ENCODE measurements around the gene FMN2. TPM values are rescaled to one million over a fixed set of nuclear protein-coding genes. Genes with fewer than 3 reads are reported as not detected.
A peak's percentile ranks its signal among the peaks of the same experiment; 100 is the strongest.

Gene FMN2
- 10 to 100 TPM; 26.9 to 27.2 TPM for total RNA-seq
- 15.9 TPM for polyA plus RNA-seq (2013, experiment 1 of 2)
- polyA plus RNA-seq (2013, experiment 2 of 2) = 17.4 TPM
- long read RNA-seq, experiment 1, partial matches to known transcripts = 4 of 9 reads
- long read RNA-seq, experiment 1, other reads (novel, unspliced or antisense) = 5 of 9 reads
- long read RNA-seq, experiment 2, partial matches to known transcripts = 14 of 38 reads
- long read RNA-seq, experiment 2, other reads (novel, unspliced or antisense) = 24 of 38 reads
- long read RNA-seq, experiment 3, partial matches to known transcripts = 0 of 3 reads
- long read RNA-seq, experiment 3, other reads (novel, unspliced or antisense) = 3 of 3 reads
- long read RNA-seq, experiment 4, partial matches to known transcripts = 0 of 4 reads
- long read RNA-seq, experiment 4, other reads (novel, unspliced or antisense) = 4 of 4 reads

DNA sequence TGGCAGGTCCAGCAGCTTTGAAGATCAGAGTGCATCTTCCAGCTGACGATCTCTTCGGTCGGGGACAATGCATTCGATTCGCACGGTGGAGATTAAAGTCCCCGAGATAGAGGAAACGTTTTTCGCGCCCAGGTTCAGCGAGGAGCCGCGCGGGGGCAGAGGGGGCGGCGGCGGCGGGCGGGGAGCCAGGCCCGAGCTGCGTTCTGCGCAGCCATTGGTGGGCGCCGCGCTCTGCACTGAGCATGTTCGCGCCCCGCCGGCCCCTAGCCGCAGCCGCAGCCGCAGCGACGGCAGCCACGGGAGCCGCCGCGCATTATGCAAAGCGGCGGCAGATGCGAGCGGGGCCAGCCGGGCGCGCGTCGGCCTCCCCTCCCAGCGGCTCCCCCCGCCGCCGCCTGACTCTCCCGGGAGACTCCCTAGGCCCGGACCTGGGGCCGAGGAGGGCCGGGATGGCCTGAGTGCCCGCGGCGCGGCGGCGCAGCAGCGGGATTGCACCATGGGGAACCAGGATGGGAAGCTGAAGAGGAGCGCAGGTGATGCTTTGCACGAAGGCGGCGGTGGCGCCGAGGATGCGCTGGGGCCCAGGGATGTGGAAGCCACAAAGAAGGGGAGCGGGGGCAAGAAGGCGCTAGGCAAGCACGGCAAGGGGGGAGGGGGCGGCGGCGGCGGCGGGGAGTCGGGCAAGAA, at the start of gene FMN2:
Gene FMN2 (plus strand): TSS at position 270 of the 687 bp plus-strand sequence. CDS start 227 bp downstream, at position 497.
- Histone ChIP-seq H3K36me3 (ENCODE audit: control insufficient read depth, insufficient read depth, low read length) (peaks cover 15% of the 10 kb centered on the region), H3K4me1 (ENCODE audit: control insufficient read depth, insufficient read depth, low read length) (peaks cover 5% of the 10 kb centered on the region), H3K4me3 (ENCODE audit: low read length) (peak within 1 kb of the TSS; percentile 90), H3K27me3 (ENCODE audit: control insufficient read depth, insufficient read depth, low read length, poor library complexity, severe bottlenecking) (no peaks in the 10 kb centered on the region), H3K27ac (ENCODE audit: low read depth, low read length) (peak within 1 kb of the TSS; percentile 79), H3K9me3 (ENCODE audit: control insufficient read depth, low read length) (no peaks in the 10 kb centered on the region), H3K9ac (ENCODE audit: extremely low read depth, low read length, poor library complexity, severe bottlenecking) (peak within 1 kb of the TSS; percentile 50)
- TF ChIP-seq, protein P1, sequence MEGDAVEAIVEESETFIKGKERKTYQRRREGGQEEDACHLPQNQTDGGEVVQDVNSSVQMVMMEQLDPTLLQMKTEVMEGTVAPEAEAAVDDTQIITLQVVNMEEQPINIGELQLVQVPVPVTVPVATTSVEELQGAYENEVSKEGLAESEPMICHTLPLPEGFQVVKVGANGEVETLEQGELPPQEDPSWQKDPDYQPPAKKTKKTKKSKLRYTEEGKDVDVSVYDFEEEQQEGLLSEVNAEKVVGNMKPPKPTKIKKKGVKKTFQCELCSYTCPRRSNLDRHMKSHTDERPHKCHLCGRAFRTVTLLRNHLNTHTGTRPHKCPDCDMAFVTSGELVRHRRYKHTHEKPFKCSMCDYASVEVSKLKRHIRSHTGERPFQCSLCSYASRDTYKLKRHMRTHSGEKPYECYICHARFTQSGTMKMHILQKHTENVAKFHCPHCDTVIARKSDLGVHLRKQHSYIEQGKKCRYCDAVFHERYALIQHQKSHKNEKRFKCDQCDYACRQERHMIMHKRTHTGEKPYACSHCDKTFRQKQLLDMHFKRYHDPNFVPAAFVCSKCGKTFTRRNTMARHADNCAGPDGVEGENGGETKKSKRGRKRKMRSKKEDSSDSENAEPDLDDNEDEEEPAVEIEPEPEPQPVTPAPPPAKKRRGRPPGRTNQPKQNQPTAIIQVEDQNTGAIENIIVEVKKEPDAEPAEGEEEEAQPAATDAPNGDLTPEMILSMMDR (conservative IDR thresholded peaks at IDR 0.05) = peak; percentile 19
- H3K36me3 Mint-ChIP-seq (ENCODE audit: low read depth) = peaks cover 2% of the 10 kb centered on the region
- peaks cover 23% of the 10 kb centered on the region for H3K27me3 Mint-ChIP-seq (ENCODE audit: insufficient read depth)
- DNase-seq = peak; percentile 88
- H3K4me3 Mint-ChIP-seq = peak within 1 kb of the TSS; percentile 78
- WGBS, 2 experiments (ENCODE audit: insufficient coverage in 1 of 2, insufficient read length in 1 of 2) = 0% methylated on average over 19 to 78 of the region's 78 CpGs
- H3K27ac Mint-ChIP-seq = no peak within 1 kb of the TSS
- H3K9me3 Mint-ChIP-seq = no peaks in the 10 kb centered on the region
- peaks cover 28% of the 10 kb centered on the region for H3K4me1 Mint-ChIP-seq

DNA sequence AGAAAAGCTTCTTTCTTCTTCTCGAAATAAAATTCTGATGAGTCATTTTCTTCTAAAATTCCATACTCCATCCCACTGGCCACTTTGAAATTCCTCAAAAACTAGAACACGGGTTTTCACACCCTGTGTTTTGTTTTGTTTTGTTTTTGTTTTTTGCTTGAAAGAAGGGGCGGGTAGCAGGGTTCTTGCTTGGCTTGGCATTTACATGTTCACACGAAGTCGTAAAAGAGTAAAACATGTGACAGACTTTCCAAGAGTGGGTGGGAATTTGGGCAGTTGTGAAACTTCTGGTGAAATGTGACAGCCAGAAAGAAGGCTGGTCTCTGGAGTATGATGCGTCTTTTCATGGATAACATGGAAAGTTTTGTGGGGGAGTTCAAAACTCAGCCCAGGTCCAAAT, 47.1 kb upstream of the FMN2 start:
- H3K9ac ChIP-seq (ENCODE audit: extremely low read depth, low read length, poor library complexity, severe bottlenecking) = no peak overlapping the region
- Mint-ChIP-seq H3K36me3 (ENCODE audit: low read depth) (no peaks in the 10 kb centered on the region), H3K27me3 (ENCODE audit: insufficient read depth) (peaks cover 3% of the 10 kb centered on the region), H3K27ac (no peak overlapping the region), H3K4me3 (no peak overlapping the region), H3K9me3 (no peaks in the 10 kb centered on the region), H3K4me1 (no peaks in the 10 kb centered on the region)
- 92% methylated on average over 2 to 6 of the region's 6 CpGs for WGBS, 2 experiments (ENCODE audit: insufficient coverage in 1 of 2, insufficient read length in 1 of 2)
- H3K36me3 ChIP-seq (ENCODE audit: control insufficient read depth, insufficient read depth, low read length) = no peaks in the 10 kb centered on the region
- H3K4me3 ChIP-seq (ENCODE audit: low read length) = no peak overlapping the region
- TF ChIP-seq, protein P1 (conservative IDR thresholded peaks at IDR 0.05) = no peak
- DNase-seq = no peak
- no peaks in the 10 kb centered on the region for H3K4me1 ChIP-seq (ENCODE audit: control insufficient read depth, insufficient read depth, low read length)
- H3K27ac ChIP-seq (ENCODE audit: low read depth, low read length) = no peak overlapping the region
- no peaks in the 10 kb centered on the region for H3K9me3 ChIP-seq (ENCODE audit: control insufficient read depth, low read length)
- H3K27me3 ChIP-seq (ENCODE audit: control insufficient read depth, insufficient read depth, low read length, poor library complexity, severe bottlenecking) = no peaks in the 10 kb centered on the region

DNA sequence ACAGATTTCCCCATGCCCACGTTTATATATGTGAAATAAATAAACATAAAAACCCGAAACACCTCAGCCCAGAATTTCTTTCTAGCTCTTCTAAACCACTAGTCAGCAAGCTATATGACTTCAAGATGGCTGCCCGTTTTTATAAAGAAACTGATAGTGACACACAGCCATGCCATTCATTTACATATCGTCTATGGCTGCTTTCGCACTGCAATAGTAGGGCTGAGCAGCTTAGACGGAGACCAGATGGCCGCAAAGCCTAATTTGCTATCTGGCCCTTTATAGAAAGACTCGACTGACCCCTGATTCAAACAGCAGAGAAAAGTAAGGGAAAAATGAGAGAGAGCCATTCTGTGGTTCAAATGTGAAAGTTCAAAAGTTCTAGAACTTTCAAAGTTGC, 45.7 kb upstream of the FMN2 start:
- 87 to 93% methylated on average over 5 to 8 of the region's 8 CpGs for WGBS, 2 experiments (ENCODE audit: insufficient coverage in 1 of 2, insufficient read length in 1 of 2)

More for the DNA sequence above, 45.7 kb upstream of the FMN2 start:
- H3K4me3 Mint-ChIP-seq = no peak overlapping the region
- H3K9me3 Mint-ChIP-seq = no peaks in the 10 kb centered on the region
- no peak overlapping the region for H3K27ac Mint-ChIP-seq
- DNase-seq = no peak
- H3K36me3 ChIP-seq (ENCODE audit: control insufficient read depth, insufficient read depth, low read length) = no peaks in the 10 kb centered on the region
- TF ChIP-seq, protein P1 (conservative IDR thresholded peaks at IDR 0.05) = no peak
- no peaks in the 10 kb centered on the region for H3K4me1 ChIP-seq (ENCODE audit: control insufficient read depth, insufficient read depth, low read length)
- H3K27ac ChIP-seq (ENCODE audit: low read depth, low read length) = no peak overlapping the region
- H3K4me1 Mint-ChIP-seq = no peaks in the 10 kb centered on the region
- H3K9me3 ChIP-seq (ENCODE audit: control insufficient read depth, low read length) = no peaks in the 10 kb centered on the region
- peaks cover 3% of the 10 kb centered on the region for H3K27me3 Mint-ChIP-seq (ENCODE audit: insufficient read depth)
- H3K36me3 Mint-ChIP-seq (ENCODE audit: low read depth) = no peaks in the 10 kb centered on the region
- H3K27me3 ChIP-seq (ENCODE audit: control insufficient read depth, insufficient read depth, low read length, poor library complexity, severe bottlenecking) = no peaks in the 10 kb centered on the region
- no peak overlapping the region for H3K4me3 ChIP-seq (ENCODE audit: low read length)
- H3K9ac ChIP-seq (ENCODE audit: extremely low read depth, low read length, poor library complexity, severe bottlenecking) = no peak overlapping the region

All from endodermal cell (in vitro differentiated cells).